Activated CD8-positive, alpha-beta memory T cell treated with anti-CD3 and anti-CD28 coated beads, Interleukin-2, amount 10 ng/mL, durations not matched to agents 7 days and 5 days (primary cell): ENCODE measurements around the gene PTGFRN. TPM values are rescaled to one million over a fixed set of nuclear protein-coding genes. Genes with fewer than 3 reads are reported as not detected.

Experiments
- ATAC-seq: fragments of 150-1000 bp; cut with Tn5 transposase; one replicate; pipeline ENCODE4 v1.10.0; 2021; ENCODE audit warnings: moderate library complexity
- CTCF ChIA-PET: fragments of 350-600 bp; sonication (Branson Sonifier 250); formaldehyde crosslinking; loops from one replicate; lab custom pipeline; 2021; ENCODE audit warnings: antibody characterized with exemption; lab: Charles Lee
- DNase-seq: peaks from one replicate; pipeline ENCODE4 v3.0.0-alpha.2; 2020
- H3K27ac Mint-ChIP-seq: one replicate; pipeline ENCODE4 v1.8.0; 2021; ENCODE audit warnings: mild to moderate bottlenecking, mixed read lengths
- H3K27me3 Mint-ChIP-seq: one replicate; pipeline ENCODE4 v1.8.0; 2021; ENCODE audit warnings: mixed read lengths
- H3K36me3 Mint-ChIP-seq: one replicate; pipeline ENCODE4 v1.8.0; 2021; ENCODE audit warnings: mild to moderate bottlenecking, mixed read lengths
- H3K4me1 Mint-ChIP-seq: one replicate; pipeline ENCODE4 v1.8.0; 2021; ENCODE audit warnings: mixed read lengths
- H3K4me3 Mint-ChIP-seq: one replicate; pipeline ENCODE4 v1.8.0; 2021; ENCODE audit warnings: mild to moderate bottlenecking, moderate library complexity, mixed read lengths
- H3K9me3 Mint-ChIP-seq: one replicate; pipeline ENCODE4 v1.8.0; 2022; ENCODE audit warnings: low read depth, mixed read lengths
- total RNA-seq, 2 experiments: library from RNA; stranded (reverse); gene quantifications; one replicate each; pipeline ENCODE4 v1.2.3, GENCODE V29; 2021

PTGFRN gene
- total RNA-seq, 2 experiments from 2014 or later: 0.38 to 4.6 TPM

DNA sequence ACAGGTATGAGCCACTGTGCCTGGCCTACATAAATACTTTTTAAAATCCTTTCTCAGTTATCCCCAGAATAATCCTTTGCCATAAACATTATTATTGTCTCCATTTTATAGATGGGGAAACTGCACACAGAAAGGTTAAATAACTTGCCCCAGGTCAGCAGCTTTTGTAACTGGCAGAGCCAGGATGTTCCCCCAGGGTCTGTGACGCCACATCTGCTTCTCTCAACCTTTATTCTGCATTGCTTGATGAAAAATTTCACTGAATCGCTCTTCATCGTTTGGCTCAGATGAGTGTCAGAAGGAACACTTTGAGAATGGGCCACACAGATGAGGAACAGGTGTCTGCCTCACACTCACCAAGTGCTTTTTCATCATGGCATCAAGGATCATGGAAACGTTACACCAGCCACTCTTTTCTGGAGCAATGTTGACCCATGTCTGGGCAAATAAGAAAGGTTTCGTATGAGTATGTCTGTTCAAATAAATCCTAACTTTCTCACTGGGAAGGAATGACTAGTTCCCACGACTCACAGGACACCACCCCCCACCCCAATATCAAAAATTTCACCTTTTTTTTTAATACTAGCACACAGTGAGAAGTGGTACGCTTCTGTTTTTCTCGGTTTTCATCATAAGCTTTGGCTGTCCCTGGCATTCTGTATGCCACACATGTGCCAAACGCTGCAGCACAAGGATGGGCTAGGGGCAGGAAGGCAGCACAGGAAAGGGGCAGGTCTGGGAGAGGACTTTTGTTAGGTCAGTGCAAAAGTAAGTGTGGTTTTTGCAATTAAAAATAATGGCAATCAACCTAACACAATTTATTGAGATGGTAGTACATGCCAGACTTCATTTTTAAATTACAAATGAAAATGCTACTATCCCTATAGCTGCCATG, 9.0 kb upstream of the PTGFRN start:
- Mint-ChIP-seq H3K27me3 (peaks cover 21% of the 10 kb centered on the region), H3K4me1 (no peaks in the 10 kb centered on the region), H3K4me3 (no peak overlapping the region), H3K27ac (no peak overlapping the region), H3K9me3 (no peaks in the 10 kb centered on the region), H3K36me3 (peaks cover 1% of the 10 kb centered on the region)
- ATAC-seq: no peak
- DNase-seq: no peak
- CTCF ChIA-PET: no interaction called here

DNA sequence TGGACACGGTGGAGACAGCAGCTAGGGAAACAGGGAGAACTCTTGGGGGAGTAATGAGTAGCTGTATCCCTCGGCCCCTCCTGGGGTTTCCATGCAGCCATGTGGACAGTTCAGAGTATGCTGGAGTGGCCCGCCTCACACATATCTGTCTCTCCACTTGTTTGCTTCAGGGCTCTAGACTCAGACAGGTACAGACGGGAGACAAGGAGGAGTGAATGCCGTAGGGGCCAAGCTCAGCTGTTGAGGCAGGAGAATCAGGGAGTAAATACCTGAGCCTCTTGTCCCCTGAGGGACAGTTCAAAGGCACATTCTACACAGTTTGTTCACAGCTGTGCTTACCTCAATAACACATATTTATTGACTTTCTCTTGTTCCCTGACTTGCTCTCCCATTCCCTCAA, 7.7 kb upstream of the PTGFRN start:
- no peaks in the 10 kb centered on the region for H3K36me3 Mint-ChIP-seq
- no peaks in the 10 kb centered on the region for H3K9me3 Mint-ChIP-seq
- CTCF ChIA-PET: interaction anchor here (1.2 kb wide), 1 partner anchor 13 kb away, joined by 3 read pairs; no protein-coding TSS in a partner anchor
- no peaks in the 10 kb centered on the region for H3K4me1 Mint-ChIP-seq
- no peak overlapping the region for H3K4me3 Mint-ChIP-seq
- no peak for DNase-seq
- peaks cover 21% of the 10 kb centered on the region for H3K27me3 Mint-ChIP-seq
- ATAC-seq: no peak
- H3K27ac Mint-ChIP-seq: no peak overlapping the region

DNA sequence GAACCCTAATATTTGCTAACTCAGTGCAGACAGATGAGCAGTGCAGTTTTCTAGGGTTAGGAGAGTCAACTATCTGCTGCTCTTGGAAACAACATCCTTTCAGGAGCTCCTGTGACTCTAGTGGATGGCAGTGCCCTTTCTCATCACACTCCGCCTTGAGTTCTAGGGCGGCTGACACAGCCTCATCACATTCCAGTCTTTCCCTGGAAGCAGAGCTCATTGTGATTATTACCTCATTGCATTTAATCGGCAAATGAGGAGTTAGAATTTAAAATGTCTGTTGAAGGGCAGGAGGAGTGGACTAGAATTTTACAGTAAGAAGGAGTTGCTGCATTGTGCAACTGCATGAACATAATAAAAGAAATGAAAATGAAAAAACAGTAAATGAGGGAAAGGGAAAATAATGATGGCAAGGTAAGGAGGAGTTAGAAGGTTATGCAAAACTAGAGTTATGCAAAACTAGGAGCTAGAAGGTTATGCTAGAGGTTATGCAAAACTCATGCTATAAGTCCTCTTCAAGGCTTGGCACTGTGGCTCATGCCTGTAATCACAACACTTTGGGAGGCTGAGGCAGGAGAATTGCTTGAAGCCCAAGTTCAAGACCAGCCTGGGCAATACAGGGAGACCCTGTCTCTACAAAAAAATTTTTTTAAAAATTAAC, 6.9 kb upstream of the PTGFRN start:
- no peak for ATAC-seq
- DNase-seq: no peak
- no peaks in the 10 kb centered on the region for H3K4me1 Mint-ChIP-seq
- peaks cover 27% of the 10 kb centered on the region for H3K27me3 Mint-ChIP-seq
- no peaks in the 10 kb centered on the region for H3K36me3 Mint-ChIP-seq
- CTCF ChIA-PET: interaction anchor here (1.2 kb wide), 1 partner anchor 12 kb away, joined by 3 read pairs; no protein-coding TSS in a partner anchor
- H3K4me3 Mint-ChIP-seq: no peak overlapping the region
- no peak overlapping the region for H3K27ac Mint-ChIP-seq
- no peaks in the 10 kb centered on the region for H3K9me3 Mint-ChIP-seq

DNA sequence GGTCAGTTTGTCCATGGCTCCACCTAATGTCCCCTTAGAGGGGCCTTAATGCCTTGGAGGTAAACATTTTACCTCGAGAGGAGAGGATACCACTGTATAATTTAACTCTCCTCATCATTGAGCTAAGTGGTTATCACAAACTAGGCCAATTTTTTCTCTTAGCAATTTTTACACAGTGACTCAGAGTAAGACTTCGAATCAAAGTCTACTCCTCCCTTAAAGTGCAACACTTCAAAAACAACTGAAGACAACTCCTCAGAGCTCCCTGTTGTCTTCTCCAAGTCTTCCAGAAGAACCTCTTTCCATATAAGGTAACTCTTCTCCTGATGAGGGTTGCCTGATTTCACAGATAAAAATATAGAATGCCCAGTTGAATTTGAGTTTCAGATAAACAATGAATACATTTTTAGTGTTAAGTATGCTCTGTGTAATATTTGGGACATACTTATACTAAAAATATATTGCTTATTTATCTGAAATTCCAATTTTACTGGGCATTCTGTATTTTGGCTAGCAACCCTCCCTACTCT, 4.9 kb upstream of the PTGFRN start:
- CTCF ChIA-PET: interaction anchor here (1.4 kb wide), 1 partner anchor 30 kb away, joined by 3 read pairs; no protein-coding TSS in a partner anchor
- H3K9me3 Mint-ChIP-seq: no peaks in the 10 kb centered on the region
- peaks cover 2% of the 10 kb centered on the region for H3K4me1 Mint-ChIP-seq
- peaks cover 40% of the 10 kb centered on the region for H3K27me3 Mint-ChIP-seq
- no peak for ATAC-seq
- no peak overlapping the region for H3K27ac Mint-ChIP-seq
- no peak overlapping the region for H3K4me3 Mint-ChIP-seq
- H3K36me3 Mint-ChIP-seq: no peaks in the 10 kb centered on the region
- DNase-seq: no peak

DNA sequence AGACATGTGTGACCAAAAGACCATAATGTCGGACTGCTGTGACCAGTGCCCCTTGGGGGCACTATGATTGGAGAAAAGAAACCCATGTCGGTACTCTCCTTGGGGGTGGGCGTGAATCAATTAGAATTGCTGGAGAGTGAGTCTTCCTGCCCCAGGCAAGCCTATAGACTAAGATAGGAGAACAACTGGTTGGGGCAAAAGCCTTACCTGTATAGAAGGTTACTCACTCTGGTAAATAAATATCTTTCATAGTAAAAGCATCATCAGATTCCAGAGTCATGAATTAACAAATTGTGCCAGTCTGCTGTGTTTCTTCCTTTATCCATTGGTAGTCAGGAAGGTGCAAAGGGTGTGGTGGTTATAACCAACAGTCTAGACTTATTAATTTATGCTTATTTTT, 2.9 kb upstream of the PTGFRN start:
- ATAC-seq (no peak), DNase-seq (no peak)
- Mint-ChIP-seq H3K9me3 (no peaks in the 10 kb centered on the region), H3K4me1 (peaks cover 2% of the 10 kb centered on the region), H3K27me3 (peaks cover 34% of the 10 kb centered on the region), H3K27ac (no peak overlapping the region), H3K36me3 (no peaks in the 10 kb centered on the region), H3K4me3 (no peak overlapping the region)
- CTCF ChIA-PET: no interaction called here

DNA sequence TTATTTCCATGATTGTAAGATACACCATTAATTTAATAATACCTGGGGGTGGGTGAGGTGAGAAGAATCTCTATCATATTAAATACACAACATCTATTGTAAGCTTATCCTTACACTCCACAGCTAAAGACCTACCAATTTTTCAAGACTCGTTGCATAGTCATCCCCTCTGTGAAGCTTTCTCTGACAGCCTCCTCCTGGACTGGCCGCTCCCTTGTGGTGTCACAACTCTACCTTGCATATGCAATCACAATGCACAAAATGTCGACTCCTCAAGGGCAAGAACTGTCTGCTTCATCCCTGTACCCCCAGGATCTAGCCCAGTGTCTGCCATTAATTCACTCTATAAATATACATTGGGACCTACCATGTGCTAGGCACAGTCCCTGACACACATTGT, 2.4 kb upstream of the PTGFRN start:
- Mint-ChIP-seq H3K4me1 (peaks cover 2% of the 10 kb centered on the region), H3K9me3 (no peaks in the 10 kb centered on the region), H3K27me3 (peaks cover 31% of the 10 kb centered on the region), H3K36me3 (no peaks in the 10 kb centered on the region), H3K27ac (no peak overlapping the region), H3K4me3 (no peak overlapping the region)
- CTCF ChIA-PET: no interaction called here
- ATAC-seq (no peak), DNase-seq (no peak)

DNA sequence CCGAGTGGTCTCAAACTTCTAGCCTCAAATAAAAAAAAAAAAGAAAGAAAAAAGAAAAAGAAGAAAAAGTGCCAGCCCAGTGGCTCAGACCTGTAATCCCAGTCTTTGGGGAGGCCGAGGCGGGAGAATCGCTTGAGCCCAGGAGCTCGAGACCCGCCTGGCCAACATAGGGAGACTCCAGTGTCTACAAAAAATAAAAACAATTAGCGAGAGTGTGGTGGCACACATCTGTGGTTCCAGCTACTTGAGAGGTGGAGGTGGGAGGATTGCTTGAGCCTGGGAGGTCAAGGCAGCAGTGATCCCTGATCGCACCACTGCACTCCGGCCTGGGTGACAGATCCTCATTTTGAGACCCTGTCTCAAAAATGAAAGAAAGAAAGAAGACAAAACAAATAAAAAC, 1.4 kb upstream of the PTGFRN start:
- H3K27me3 Mint-ChIP-seq: peaks cover 26% of the 10 kb centered on the region
- CTCF ChIA-PET: no interaction called here
- no peak for ATAC-seq

DNA sequence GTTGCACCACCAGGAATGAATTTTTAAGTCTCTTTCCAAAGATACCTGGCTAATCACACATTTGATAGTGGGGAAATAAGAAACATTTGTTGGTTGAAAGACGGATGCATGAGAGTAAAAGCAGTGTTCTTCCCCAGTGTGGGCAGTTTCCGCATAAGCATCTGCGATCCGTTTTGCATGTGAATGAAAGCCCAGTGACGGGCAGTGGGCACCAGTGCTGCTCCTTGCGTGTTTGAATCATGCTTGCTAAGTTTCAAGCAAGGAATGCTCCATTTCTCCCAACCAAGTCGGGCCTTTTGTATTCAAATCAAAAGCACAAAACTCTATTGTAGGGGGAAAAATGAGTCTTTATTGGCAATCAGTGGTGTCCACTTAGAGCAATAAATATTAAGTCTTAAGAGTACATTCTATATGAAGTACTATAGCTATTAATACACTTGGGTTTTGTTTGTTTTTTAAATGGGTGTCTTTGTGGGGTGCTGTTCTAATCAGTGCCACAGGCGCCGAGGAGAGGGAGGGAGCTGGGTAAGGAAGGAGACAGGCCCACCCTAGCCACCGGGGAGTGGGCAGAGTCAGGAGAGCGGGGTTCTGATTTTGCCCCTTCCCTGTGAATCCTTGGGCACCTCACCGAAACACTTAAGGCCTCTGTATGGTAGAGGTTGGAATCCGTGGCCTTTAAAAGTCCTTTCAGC, 750 bp upstream of the PTGFRN start:
- no peaks in the 10 kb centered on the region for H3K36me3 Mint-ChIP-seq
- CTCF ChIA-PET: no interaction called here

More for the DNA sequence above, 1.4 kb upstream of the PTGFRN start:
- Mint-ChIP-seq H3K36me3 (no peaks in the 10 kb centered on the region), H3K4me3 (no peak overlapping the region), H3K4me1 (peaks cover 2% of the 10 kb centered on the region), H3K9me3 (no peaks in the 10 kb centered on the region), H3K27ac (no peak overlapping the region)
- DNase-seq: no peak

DNA sequence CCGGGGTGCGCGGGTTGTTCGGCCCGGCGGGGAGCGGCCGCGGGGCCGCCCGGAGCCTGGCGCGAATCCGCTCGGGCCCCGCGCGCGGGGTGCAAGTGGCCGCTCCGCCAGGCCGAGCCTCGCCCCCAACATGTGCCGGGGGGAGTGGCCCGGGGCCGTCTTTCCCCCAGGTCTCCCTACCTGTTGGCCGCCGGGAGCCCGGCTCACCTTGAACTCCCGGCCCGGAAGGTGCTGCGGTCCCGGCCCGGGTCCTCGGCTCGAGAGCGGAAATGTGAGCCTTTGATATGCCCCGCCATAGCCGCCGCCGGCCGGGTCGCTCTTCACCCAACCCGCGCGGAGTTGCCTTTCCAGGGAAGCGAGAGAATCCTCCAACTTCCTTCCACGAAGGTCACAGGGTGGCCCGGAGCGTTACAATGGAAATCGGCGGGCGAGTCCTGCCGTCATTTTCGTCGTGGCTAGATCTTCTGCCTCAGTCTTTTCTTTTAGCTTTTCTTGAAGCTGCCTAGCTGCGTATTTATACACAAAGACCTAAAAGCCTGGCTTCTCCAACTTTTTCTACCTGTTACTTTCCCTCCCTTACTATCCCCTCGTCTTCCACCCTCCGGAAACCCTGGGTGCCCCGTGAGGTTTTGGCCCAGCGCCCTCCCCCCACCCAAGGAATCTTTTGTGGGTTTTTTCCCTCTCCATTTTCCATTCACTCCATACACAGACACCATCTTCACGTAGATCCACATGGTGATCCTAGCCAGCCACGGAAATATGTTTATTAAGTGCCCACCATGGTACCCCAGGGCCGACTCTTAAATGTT, 867 bp downstream of the PTGFRN start:
- peaks cover 24% of the 10 kb centered on the region for H3K27me3 Mint-ChIP-seq
- H3K9me3 Mint-ChIP-seq: no peaks in the 10 kb centered on the region
- no peaks in the 10 kb centered on the region for H3K36me3 Mint-ChIP-seq
- CTCF ChIA-PET: interaction anchor here (1.1 to 1.2 kb wide), 4 partner anchors 15 to 336 kb away, joined by 3 to 4 read pairs (median 3); no protein-coding TSS in a partner anchor
- peak; percentile 49 for DNase-seq
- no peak overlapping the region for H3K27ac Mint-ChIP-seq
- ATAC-seq: peak; percentile 81
- H3K4me3 Mint-ChIP-seq: no peak overlapping the region
- H3K4me1 Mint-ChIP-seq: peaks cover 5% of the 10 kb centered on the region

More for the DNA sequence above, 750 bp upstream of the PTGFRN start:
- ATAC-seq (no peak), DNase-seq (no peak)
- Mint-ChIP-seq H3K27me3 (peaks cover 22% of the 10 kb centered on the region), H3K27ac (no peak overlapping the region), H3K9me3 (no peaks in the 10 kb centered on the region), H3K4me1 (peaks cover 2% of the 10 kb centered on the region), H3K4me3 (peak overlapping the region; percentile 47)

DNA sequence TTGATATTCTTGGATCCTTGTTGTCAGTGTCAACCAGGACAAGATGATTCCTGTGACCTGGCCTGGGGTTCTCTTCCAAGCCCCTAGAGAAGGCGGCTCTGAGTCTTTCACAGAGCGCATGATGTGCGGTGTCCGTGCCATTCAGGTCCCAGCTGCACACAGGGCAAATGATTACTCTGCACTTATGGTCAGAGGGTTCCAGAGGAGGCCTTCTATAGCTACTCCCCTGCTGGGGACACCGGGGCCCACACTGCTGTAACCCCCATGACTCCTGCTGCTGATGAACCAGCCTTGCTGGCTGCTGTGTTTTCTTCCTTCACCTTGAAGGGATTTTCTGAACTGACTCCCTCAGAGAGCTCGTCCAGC, 1.5 kb downstream of the PTGFRN start:
- Mint-ChIP-seq H3K4me3 (no peak overlapping the region), H3K4me1 (peaks cover 5% of the 10 kb centered on the region), H3K27me3 (peaks cover 23% of the 10 kb centered on the region), H3K27ac (no peak overlapping the region), H3K9me3 (no peaks in the 10 kb centered on the region), H3K36me3 (no peaks in the 10 kb centered on the region)
- no peak for ATAC-seq
- CTCF ChIA-PET: interaction anchor here (1.1 to 1.2 kb wide), 4 partner anchors 14 to 336 kb away, joined by 3 to 4 read pairs (median 3); no protein-coding TSS in a partner anchor
- no peak for DNase-seq

DNA sequence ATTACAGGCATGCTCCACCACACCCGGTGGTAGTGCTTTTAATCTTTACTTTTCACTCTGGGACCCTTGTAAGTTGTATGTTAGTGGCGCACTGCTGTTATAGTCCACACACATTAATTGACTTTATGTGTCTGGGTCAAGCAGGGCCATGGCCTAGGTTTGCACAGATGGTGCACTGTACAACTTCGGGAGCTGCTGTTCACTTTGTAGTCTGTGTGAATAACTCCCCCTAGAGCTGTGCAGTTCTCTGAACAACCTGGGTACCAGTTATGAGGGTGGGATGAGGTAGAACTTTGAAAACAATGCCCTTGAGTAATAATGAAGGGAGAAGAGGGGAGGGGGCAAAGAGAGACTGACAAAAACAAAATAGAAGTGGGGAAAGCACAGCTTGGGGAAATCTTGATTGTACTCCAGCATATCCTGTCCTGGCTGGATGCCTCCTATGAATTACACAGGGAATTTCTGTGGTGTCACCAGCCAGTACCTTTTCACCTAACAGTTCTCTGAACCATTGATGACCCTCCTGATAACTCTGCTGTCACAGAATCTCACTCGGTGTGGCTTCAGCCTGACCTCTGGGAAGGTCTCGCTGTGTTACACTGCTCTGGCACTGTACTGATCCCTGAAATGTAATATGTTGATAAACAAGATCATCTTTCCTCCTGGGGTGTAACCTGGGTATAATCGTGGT, 2.2 kb downstream of the PTGFRN start:
- Mint-ChIP-seq H3K27ac (no peak overlapping the region), H3K9me3 (no peaks in the 10 kb centered on the region), H3K4me3 (no peak overlapping the region), H3K4me1 (peaks cover 5% of the 10 kb centered on the region), H3K36me3 (no peaks in the 10 kb centered on the region), H3K27me3 (peaks cover 23% of the 10 kb centered on the region)
- ATAC-seq (no peak), DNase-seq (no peak)
- CTCF ChIA-PET: interaction anchor here (1.1 to 1.2 kb wide), 4 partner anchors 14 to 337 kb away, joined by 3 to 4 read pairs (median 3); no protein-coding TSS in a partner anchor

DNA sequence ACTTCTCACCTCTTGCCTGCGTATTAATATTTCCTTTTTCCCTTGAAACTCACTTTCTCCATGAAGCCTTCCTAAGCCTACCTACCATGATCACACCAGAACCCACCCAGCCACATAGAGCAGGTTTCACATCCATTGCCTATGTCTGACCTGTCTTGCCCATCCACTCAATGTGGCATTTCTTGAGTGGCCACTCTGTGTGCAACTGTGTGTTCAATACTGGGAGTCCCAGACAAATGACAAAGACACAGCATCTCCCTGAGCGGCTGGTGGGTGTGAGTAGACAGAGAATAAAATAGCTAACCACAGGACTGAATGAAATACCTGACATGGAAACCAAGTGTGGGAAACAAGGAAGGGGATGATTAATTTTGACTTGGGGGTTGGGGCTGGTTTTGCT, 3.1 kb downstream of the PTGFRN start:
- H3K36me3 Mint-ChIP-seq: no peaks in the 10 kb centered on the region
- H3K27me3 Mint-ChIP-seq: peaks cover 18% of the 10 kb centered on the region
- ATAC-seq: no peak
- CTCF ChIA-PET: no interaction called here
- H3K9me3 Mint-ChIP-seq: no peaks in the 10 kb centered on the region
- no peak for DNase-seq
- H3K4me3 Mint-ChIP-seq: no peak overlapping the region
- no peak overlapping the region for H3K27ac Mint-ChIP-seq
- H3K4me1 Mint-ChIP-seq: peaks cover 5% of the 10 kb centered on the region
